OCI-LY3 (cell line): ENCODE data around the gene CHPF.

Experiments
- H2AFZ ChIP-seq: fragments of 200-600, 300-600 bp; shearing (Covaris generic); 2 replicates; pipeline ENCODE4 v1.6.0; 2014; ENCODE audit warnings: antibody characterized with exemption, low read depth, low read length
- H3K27ac ChIP-seq: fragments of 200-600, 300-600 bp; sonication (generic); 2 replicates; pipeline ENCODE4 v1.5.1; 2014; ENCODE audit warnings: mild to moderate bottlenecking, low read length, moderate library complexity, mixed read lengths
- H3K27me3 ChIP-seq: fragments of 200-600, 300-600 bp; sonication (generic); 2 replicates; pipeline ENCODE4 v1.6.1; 2014; ENCODE audit warnings: low read depth, low read length, mixed read lengths
- H3K36me3 ChIP-seq: fragments of 200-600, 300-600 bp; sonication (generic); replicated peaks from 2 replicates; pipeline ENCODE3; 2014; ENCODE audit warnings: low read depth, low read length, mixed read lengths
- H3K4me1 ChIP-seq: fragments of 300-600, 200-600 bp; sonication (generic); 2 replicates; pipeline ENCODE4 v1.6.1; 2014; ENCODE audit warnings: low read length, mixed read lengths
- H3K4me2 ChIP-seq: fragments of 200-600, 300-600 bp; sonication (generic); 2 replicates; pipeline ENCODE4 v1.6.1; 2014; ENCODE audit warnings: low read length, mixed read lengths
- H3K4me3 ChIP-seq: fragments of 300-600, 200-600 bp; sonication (generic); 2 replicates; pipeline ENCODE4 v1.5.1; 2014; ENCODE audit warnings: antibody characterized with exemption, mild to moderate bottlenecking, low read length, moderate library complexity
- H3K79me2 ChIP-seq: fragments of 300-600, 200-600 bp; shearing (Covaris generic); 2 replicates; pipeline ENCODE4 v1.6.1; 2014; ENCODE audit warnings: mild to moderate bottlenecking, low read length, mixed read lengths
- H3K9ac ChIP-seq: fragments of 300-600, 200-600 bp; shearing (Covaris generic); 2 replicates; pipeline ENCODE4 v1.6.0; 2014; ENCODE audit warnings: mild to moderate bottlenecking, low read length, moderate library complexity
- H3K9me3 ChIP-seq: fragments of 200-600, 300-600 bp; shearing (Covaris generic); 2 replicates; pipeline ENCODE4 v1.6.1; 2014; ENCODE audit warnings: low read length, mixed read lengths; ENCODE audit not compliant: insufficient read depth
- H4K20me1 ChIP-seq: fragments of 200-600, 300-600 bp; sonication (generic); 2 replicates; pipeline ENCODE4 v1.6.1; 2016; ENCODE audit warnings: low read length, mixed read lengths; ENCODE audit not compliant: insufficient read depth
- CTCF ChIP-seq: fragments of 200-600, 300-600 bp; sonication (generic); IDR thresholded peaks from 2 replicates; pipeline ENCODE4 v1.5.1; 2014; ENCODE audit warnings: antibody characterized with exemption, low read length, low read depth
- EZH2phosphoT487 ChIP-seq: fragments of 200-600 bp; shearing (Covaris generic); IDR thresholded peaks from 2 replicates; pipeline ENCODE4 v1.6.1; 2018; ENCODE audit warnings: antibody characterized with exemption, mixed run types, low read depth

CHPF gene

GRCh38 chr2:219557320-219557719 lies 13.7 kb upstream of the CHPF start:
- Histone ChIP-seq H3K4me3 (no peak overlapping the region), H3K9ac (no peak overlapping the region), H3K4me2 (no peak overlapping the region), H3K9me3 (no peaks in the 10 kb centered on the region), H3K27me3 (no peaks in the 10 kb centered on the region), H3K27ac (no peak overlapping the region), H4K20me1 (no peaks in the 10 kb centered on the region), H2AFZ (no peak overlapping the region), H3K79me2 (no peaks in the 10 kb centered on the region), H3K4me1 (no peaks in the 10 kb centered on the region), H3K36me3 (no peaks in the 10 kb centered on the region)
- TF ChIP-seq CTCF (no peak), EZH2phosphoT487 (no peak)

GRCh38 chr2:219556413-219556812 lies 12.8 kb upstream of the CHPF start:
- Histone ChIP-seq H3K4me2 (no peak overlapping the region), H3K9ac (no peak overlapping the region), H3K27me3 (no peaks in the 10 kb centered on the region), H3K36me3 (no peaks in the 10 kb centered on the region), H4K20me1 (no peaks in the 10 kb centered on the region), H3K4me3 (no peak overlapping the region), H3K27ac (no peak overlapping the region), H2AFZ (no peak overlapping the region), H3K4me1 (no peaks in the 10 kb centered on the region), H3K79me2 (no peaks in the 10 kb centered on the region), H3K9me3 (no peaks in the 10 kb centered on the region)
- TF ChIP-seq CTCF, result no peak
- TF ChIP-seq EZH2phosphoT487, result no peak

GRCh38 chr2:219555956-219556355 lies 12.3 kb upstream of the CHPF start:
- H3K4me1 ChIP-seq, result no peaks in the 10 kb centered on the region

GRCh38 chr2:219554350-219554749 lies 10.7 kb upstream of the CHPF start:
- Histone ChIP-seq H3K27me3 (no peaks in the 10 kb centered on the region), H3K4me3 (no peak overlapping the region), H3K4me2 (no peak overlapping the region), H3K9me3 (no peaks in the 10 kb centered on the region), H3K9ac (no peak overlapping the region), H3K36me3 (no peaks in the 10 kb centered on the region), H2AFZ (no peak overlapping the region), H4K20me1 (no peaks in the 10 kb centered on the region), H3K79me2 (no peaks in the 10 kb centered on the region), H3K27ac (no peak overlapping the region), H3K4me1 (no peaks in the 10 kb centered on the region)
- TF ChIP-seq CTCF (no peak), EZH2phosphoT487 (no peak)

More at GRCh38 chr2:219555956-219556355, 12.3 kb upstream of the CHPF start:
- Histone ChIP-seq H3K4me2 (no peak overlapping the region), H3K79me2 (no peaks in the 10 kb centered on the region), H3K9ac (no peak overlapping the region), H3K36me3 (no peaks in the 10 kb centered on the region), H2AFZ (no peak overlapping the region), H3K27me3 (no peaks in the 10 kb centered on the region), H3K9me3 (no peaks in the 10 kb centered on the region), H3K4me3 (no peak overlapping the region), H4K20me1 (no peaks in the 10 kb centered on the region), H3K27ac (no peak overlapping the region)
- TF ChIP-seq CTCF, result no peak
- TF ChIP-seq EZH2phosphoT487, result no peak
